Activated naive CD8-positive, alpha-beta T cell treated with anti-CD3 and anti-CD28 coated beads, Interleukin-2, amount 50 U/mL, for 16 hours (primary cell): ENCODE measurements around the gene GPC6.

Experiments
- DNase-seq: peaks from one replicate; pipeline ENCODE4 v3.0.0-alpha.2; 2020; ENCODE audit warnings: low read depth, low spot score

GPC6 gene

DNA sequence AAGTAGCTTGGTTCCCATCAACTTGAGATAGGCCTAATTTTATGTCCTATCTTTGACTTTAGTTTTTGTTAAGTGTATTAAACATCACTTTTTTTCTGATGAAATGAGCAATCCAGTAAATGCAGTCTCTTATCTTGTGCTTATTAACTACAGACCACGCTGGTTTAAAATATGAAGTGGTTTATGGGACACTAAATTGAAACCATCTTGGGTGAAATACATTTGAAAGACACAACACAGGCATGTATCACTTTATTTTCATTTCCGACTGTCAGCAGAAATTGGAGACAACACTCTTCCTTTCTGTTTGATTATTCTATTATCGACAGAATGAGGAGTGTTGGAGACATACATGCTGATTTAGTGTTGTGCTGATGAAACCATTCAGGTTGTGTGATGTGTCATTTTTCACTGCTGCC, 447.7 kb downstream of the GPC6 start:
- DNase-seq, result no peak

DNA sequence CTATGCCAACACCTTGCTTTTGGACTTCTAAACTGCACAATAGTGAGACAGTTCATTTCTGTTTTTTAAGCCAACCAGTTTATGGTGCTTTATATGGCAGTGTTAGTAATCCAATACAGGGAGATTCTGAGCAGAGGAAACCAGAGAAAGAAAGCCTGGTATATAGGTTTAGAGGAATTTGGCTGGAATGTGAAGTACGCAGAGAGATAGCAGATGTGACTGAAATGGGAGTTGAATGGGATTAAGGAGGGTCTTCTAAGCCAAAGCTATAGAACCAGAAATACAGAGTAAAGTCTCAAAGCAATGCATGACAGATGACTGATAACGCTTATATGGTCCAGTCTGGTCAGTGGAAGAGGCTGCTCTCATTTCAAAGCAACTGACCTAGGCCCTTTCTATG, 453.7 kb downstream of the GPC6 start:
- no peak for DNase-seq

DNA sequence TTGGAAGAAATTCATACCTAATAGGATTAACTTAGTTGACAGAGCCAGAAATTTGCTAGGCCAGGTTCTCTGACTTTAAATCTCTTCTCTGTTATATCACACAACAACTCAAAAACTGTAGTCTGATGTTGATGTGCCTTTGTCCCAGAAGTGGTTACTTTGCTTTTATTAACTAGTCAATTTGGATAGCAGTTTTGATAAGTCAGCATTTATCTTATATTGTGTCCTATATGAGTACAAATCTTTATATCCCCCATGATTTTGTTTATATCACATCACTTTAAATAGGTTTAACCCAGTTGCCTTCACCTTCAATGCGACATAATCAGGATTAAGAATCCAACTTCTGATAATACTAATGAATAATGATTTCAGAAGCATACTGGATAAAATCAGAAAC, 459.3 kb downstream of the GPC6 start:
- DNase-seq, result no peak

DNA sequence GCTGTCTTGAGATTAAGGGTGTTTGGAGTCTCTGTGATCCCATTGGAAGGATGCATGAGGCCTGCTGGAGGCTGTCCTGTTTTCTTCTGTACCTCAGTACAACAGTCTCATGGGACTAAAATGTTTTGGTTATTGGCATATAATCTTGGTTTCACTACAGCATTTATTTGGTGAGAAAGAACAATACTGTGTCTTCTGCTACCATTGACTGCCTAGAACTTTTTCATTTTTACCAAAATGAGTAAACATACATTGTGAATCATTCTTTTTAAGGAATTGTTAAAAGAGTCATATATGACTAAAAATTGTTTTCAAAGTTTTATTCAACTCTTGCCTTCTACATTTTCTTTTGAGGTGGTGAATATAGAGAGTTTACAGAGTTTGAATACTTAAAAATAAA, 459.8 kb downstream of the GPC6 start:
- DNase-seq, result no peak

DNA sequence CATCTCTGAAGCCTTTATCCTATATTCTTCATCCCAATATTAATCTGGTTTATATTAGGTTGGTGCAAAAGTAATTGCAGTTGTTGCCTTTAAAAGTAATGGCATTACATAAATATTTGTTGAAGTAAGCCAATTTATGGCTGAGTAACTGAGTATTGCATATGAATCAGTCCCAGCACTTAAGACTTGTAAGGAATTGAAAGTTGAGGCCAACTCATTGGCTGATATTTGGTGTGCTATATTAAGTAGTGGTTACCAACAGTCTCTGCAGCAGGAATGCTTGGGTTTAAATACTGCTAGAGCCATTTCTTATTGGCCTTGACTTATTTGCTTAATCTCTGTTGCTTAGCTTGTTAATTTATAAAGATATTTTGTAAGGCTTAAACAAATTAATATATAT, 460.7 kb downstream of the GPC6 start:
- no peak for DNase-seq

DNA sequence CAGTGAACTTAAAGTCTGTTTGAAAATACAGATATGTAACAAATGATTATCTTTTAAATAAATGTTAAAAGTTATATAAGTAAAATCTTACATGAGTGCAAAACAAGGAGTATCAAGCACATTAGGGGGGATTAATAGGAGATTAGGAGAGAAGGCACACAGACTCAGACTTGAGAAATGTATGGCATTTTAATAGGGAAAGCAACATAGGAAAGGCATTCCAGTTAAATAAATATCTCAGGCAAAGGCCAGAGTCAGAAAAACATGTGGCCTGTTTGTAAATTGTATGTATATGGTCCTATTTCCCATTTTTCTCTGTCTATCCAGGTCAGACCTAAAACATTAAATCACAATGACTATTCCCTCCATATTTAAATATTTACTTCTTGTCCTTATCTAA, 462.7 kb downstream of the GPC6 start:
- DNase-seq, result no peak

DNA sequence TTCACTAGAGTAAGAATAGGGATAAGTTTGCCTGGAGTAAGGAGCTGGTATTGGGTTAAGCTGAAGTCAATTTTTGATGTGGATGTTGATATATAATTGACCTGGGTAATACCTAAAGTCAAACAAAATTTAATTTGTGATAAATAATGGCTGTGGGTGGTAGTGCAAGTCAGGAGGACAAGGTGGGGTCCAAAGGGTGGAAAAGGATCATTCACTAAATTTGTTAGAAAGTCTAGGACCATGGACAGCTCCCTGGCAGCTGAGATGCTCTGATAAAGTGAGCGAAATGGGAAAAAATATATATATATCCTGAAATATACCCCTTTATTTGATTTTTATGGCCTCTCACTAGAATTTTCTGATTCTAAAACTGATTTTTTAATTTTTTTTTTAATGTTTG, 463.5 kb downstream of the GPC6 start:
- no peak for DNase-seq

DNA sequence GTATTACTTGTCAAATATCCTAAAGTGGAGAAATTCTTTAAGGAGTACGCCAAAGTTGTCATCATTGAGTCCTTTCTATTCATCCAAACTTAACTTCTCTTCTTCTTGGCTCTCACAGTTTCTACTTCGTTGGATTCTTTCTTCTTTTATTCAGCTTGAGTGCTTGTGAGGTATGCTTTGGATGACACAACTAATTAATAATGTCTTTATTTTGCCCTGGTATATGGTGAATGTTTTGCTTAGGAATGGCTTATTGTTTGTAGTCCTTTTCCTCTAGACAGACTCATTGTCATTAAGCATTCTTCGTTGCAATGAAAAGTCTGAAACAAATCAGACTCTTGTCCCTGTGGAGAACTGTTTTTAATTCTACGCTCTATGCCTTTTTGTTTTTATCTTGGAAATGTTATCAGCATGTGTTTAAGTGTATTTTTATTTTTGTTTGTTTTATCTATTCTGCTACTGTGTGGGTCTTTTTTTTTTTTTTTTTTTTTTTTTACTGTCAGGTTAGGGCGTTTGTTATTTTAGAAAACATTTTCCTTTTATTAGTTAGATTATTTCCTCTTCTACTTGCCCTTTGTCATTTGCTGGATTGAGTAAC, 471.5 kb downstream of the GPC6 start:
- DNase-seq, result no peak

DNA sequence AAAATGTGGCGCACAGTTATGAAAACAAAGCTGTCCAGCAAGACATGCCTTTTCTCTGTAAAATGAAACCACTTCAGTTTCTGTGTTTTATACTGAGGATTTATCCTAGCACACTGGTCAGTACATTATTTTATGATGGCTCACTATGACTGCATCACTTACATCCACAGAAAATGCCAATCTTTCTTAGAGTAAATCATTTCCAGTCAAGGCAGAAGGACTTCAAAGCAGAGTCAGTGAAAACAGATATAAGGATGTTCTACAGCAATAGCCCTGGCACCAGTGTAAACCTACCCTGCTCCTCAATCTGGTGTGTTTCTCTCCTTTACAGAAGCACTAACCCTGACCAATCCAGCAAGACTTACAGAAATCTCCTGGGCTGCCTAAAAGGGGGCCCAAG, 473.5 kb downstream of the GPC6 start:
- no peak for DNase-seq

DNA sequence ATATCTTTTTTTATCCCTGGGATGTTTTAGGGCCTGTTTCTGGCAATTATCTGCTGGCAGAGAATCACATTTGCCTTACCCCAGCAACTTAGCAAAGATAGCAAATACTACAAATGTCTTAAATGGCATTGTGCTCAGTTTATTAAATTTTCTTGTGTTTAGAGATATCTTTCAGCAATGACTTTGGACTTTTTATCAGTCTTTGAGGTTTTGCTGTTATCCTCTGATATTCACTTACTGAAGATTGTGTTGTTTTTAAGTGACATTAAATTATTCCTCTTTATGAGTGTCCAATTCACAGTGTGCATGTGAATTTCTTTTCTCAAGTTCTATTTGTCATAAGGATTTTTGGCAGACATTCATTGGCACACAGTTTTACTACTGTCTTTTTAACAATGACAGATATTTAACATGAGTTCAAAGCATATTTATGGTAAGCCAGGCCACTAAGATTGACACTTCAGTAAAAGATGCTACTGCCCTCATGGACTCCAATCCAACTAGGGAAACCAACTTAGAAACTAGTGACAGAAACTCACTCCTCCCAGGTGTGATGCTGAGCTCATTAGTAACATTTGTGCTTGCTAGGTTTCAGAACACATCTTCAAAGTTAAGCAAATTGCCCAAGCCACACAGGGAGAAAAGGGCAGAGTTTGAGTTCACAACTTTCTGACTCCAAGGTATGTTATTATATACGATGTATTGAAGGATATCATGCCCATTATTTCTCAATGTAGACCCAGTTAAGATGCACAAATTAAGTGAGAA, 481.9 kb downstream of the GPC6 start:
- no peak for DNase-seq

DNA sequence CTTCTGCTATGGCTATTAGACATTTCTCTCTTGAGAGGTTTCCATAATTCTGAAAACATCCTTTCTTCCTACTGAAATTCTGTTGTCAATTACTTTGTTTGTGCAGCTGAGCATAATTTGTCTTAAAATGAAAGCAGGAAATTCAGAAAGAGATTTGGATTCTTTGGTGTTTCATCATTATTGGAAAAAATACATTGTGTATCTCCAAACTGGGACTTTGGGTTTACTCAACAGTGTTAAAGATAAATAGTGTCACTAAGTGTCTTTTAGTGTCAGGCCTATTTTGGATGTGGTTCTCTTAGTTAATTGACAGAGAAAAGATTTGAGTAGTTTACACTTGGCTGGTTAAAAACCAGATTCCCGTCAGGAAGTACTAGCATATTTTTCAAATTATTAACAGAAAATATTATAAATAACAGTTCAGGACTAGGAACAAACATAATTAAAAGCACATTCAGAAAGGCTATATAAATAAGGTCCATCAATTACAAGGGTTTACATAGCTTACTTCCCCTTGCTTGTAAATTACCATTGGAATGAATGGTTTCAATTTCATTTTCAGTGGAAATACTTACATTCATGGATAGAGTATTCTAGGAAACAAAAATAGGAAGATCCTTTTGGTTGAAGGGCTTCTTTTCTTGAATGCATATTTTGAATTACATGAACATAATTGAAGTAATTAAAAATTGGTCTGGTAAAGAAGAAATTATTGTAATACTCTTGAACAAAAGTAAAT, 483.1 kb downstream of the GPC6 start:
- no peak for DNase-seq

DNA sequence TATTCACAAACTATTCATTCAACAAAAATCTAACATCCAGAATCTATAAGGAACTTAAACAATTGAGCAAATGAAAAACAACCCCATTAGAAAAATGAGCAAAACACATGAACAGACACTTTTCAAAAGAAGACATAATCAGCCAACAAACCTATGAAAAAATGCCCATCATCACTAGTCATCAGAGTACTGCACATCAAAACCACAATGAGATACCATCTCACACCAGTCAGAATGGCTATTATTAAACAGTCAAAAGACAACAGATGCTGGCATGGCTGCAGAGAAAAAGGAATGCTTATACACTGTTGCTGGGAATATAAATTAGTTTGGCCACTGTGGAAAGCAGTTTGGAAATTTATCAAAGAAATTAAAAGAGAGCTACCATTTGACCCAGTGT, 487.6 kb downstream of the GPC6 start:
- DNase-seq, result no peak

DNA sequence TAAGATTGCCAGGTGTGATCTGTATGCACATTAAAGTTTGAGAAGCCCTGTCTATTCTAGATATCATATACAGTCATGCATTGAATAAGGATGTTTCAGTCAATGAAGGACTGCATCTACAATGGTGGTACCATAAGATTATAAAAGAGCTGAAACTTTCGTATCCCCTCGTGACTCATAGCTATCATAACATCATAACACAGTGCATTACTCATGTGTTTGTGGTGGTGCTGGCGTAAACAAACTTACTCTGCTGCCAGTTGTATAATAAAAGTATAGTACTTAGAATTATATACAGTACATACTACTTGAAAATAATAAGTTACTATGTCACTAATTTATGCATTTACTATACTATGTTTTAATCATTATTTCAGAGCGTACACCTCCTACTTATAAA, 489.3 kb downstream of the GPC6 start:
- no peak for DNase-seq

DNA sequence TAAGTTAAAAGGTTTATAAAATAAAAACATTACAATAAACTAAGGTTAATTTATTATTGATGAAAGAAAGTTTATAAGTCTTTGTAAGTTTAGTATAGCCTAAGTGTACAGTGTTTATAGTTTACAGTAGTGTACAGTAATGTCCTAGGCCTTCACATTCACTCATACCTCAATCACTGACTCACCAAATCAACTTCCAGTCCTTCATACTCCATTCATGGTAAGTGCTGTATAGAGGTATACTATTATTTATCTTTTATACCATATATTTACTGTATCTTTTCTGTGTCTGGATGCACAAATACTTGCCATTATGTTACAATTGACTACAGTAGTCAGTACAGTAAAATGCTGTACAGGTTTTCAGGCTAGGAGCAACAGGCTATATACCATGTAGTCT, 490.0 kb downstream of the GPC6 start:
- DNase-seq, result no peak

DNA sequence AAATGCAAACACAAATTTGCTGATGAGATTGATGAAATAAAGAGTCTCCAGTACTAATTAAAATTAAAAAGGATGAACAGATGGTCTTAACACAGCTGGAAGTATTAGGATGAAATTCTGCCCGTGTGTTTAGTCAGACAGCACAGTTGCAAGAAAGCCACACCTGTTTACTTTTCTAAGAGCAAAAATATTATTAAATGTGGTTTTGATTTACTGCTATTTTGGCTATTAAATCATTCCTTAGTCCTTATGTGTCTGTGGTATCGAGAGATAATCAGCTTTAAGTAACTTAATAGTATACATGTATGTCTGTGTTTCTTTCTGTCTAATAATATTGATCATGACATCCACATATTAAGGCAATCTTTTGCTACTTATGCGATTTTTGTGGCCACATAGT, 494.9 kb downstream of the GPC6 start:
- no peak for DNase-seq

DNA sequence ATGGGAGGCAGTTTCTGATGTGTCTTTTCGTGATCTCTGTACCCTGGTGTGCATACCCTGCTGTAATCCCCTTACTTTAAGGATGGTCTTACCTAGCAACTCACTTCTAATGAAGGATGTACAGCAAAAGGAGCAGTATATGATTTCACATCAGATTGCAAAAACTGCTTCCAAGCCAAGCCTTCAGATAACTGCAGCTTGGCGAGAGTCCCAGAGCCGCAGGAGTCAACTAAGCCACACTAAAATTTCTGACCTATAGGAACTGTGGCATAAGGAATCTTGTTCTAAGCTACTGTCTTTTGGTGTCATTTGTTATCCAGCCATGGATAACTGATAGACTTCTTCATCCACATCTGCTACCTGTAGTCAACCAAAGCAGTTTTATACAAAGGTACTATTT, 496.7 kb downstream of the GPC6 start:
- no peak for DNase-seq

DNA sequence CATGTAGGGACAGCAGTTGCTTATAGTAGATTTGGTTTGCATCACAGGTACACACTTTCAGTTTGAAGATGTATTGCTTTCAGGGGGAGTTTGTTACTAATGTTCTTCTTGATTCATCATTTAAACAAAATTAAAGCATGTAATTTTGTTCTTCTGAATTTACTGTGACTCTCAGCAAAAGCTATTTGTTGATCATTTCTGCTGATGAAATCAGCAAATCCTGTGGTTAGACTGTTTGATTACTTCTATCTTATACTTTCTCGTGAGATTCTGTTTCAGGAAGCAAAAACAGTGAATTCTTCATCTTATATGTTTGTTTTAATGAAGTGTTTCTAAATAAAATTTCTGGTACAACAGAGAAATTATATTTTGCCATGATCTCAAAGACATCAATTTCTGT, 497.6 kb downstream of the GPC6 start:
- no peak for DNase-seq

DNA sequence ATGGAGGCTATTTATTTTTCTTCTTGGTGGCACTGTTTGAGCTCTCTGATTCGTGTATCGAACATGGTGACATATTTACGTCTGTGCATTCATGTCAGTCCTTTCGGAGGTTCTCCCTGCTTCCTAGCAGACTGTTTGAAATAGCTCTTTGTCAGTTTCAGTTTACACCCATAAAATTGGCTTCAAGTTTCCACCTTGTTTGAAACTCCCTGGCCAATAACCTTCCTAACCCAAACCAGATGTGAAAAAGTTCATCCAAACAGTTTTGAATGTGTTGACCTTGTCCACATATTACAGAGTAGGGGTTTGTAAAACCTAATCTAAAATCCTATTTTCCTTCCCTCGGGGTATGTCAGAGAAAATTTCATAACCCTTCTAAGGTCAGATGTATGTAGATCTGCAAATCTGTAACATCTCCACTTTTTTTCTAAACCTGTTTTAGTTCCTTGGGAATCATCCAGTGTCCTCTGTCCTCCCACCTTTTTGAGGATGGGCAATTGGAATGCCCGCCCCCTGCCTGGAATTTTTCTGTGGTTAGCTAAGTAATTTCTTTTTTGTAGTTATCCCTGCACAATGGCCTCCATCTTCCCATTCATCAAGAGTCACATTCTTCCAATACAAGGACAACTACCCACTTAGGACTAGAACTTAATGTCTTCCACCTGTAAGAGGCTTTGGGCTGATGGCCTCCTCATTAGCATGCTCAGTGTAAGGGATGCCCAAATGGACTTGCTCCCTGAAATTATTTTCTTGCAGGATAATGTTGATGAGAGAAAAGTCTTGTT, 499.8 kb downstream of the GPC6 start:
- DNase-seq, result no peak

DNA sequence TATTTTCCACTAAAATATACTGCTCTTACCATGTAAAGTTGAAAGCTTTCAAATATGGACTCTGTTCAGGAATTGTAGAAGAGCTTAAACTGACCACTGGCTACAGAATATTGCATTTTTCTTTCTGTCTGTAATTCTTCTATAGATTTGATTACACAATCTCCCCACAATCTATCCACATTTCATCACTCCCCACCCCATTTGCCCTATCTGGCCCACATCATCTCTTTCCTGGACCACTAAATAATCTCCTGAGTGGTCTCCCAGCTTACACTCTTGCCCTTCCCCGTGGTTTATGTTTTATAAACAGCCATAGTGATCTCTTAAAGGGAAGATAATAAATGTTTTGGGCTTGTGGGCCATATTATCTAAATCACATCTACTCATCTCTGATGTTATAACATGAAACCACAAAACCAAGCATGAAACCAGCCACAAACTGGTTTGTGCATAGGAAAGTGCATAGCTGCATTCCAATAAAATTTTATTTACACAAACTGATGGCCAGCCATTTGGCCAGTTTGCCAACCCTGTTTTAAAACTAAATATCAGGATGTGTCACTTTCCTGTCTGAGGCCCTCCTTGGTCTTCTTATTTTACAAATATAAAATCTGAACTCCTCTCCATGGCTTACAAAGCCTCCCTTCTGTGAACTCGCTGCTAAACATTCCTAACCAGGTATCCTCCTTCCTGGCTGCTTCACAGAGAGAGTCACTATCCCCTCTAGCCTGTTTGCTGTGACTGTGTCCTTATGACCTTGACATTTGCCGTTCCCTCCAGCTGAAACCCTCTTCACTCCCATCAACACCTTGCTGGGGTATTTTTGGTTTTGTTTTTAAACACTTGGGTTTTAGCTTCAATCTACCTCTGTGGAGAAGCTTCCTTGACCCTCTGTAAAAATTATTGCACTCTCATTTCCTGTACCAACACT, 500.9 kb downstream of the GPC6 start:
- no peak for DNase-seq

DNA sequence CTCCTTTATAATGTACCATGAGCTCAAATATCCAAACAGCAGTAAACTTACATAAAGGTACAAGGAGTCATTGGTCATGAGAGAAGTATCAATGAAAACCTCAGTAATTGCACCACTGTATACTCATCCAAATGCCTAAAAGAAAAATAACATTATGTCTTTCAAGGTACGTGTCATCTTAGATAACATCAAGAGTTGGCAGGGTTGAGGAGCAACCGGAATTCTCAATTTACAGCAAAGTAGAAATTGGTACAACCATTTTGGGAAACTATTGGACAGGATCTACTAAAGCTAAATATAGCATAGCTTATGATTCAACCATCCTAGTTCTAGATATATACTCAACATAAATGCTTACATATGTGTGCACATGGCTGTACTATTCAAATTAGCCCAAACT, 502.8 kb downstream of the GPC6 start:
- DNase-seq, result no peak

DNA sequence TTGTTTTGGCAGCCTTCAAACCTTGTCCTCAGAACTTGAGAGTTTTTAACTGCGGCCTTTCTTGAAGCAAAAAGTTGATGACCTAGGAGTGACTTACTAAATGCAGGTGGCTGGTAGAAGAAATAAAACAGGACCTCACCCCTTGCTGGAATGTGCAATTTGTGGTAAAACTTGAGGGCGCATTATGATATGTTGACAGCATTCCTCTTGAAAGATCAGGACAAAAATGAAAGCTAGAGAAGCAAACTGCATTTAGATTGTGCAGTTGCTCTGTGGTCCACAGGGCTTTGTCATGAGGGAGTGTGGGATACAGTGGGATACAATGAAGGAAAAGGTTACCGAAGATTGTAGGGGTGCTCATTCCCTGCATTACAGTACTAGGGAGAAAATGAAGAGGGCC, 504.2 kb downstream of the GPC6 start:
- DNase-seq, result no peak
